ENCODE measurements around the gene KDM4B.

KDM4B gene

GRCh38 chr19:5050905-5051304 lies 82.0 kb downstream of the KDM4B start:
- H3K4me3 ChIP-seq (ENCODE audit: low read depth, low read length) = no peak overlapping the region
- DNase-seq (ENCODE audit: low read depth) = no peak
- no peak for TF ChIP-seq CTCF (conservative IDR thresholded peaks at IDR 0.05; ENCODE audit: low read depth, low read length)

GRCh38 chr19:5051619-5052018 lies 82.7 kb downstream of the KDM4B start:
- no peak for DNase-seq (ENCODE audit: low read depth)
- no peak for TF ChIP-seq CTCF (conservative IDR thresholded peaks at IDR 0.05; ENCODE audit: low read depth, low read length)
- H3K4me3 ChIP-seq (ENCODE audit: low read depth, low read length) = no peak overlapping the region

GRCh38 chr19:5052515-5052914 lies 83.6 kb downstream of the KDM4B start:
- no peak for DNase-seq (ENCODE audit: low read depth)
- peak; percentile 38 for TF ChIP-seq CTCF (conservative IDR thresholded peaks at IDR 0.05; ENCODE audit: low read depth, low read length)
- no peak overlapping the region for H3K4me3 ChIP-seq (ENCODE audit: low read depth, low read length)

GRCh38 chr19:5052945-5053485 lies 84.1 kb downstream of the KDM4B start:
- no peak overlapping the region for H3K4me3 ChIP-seq (ENCODE audit: low read depth, low read length)
- no peak for DNase-seq (ENCODE audit: low read depth)
- no peak for TF ChIP-seq CTCF (conservative IDR thresholded peaks at IDR 0.05; ENCODE audit: low read depth, low read length)

- TF ChIP-seq CTCF (conservative IDR thresholded peaks at IDR 0.05; ENCODE audit: low read depth, low read length) = no peak
- no peak overlapping the region for H3K4me3 ChIP-seq (ENCODE audit: low read depth, low read length)
- DNase-seq (ENCODE audit: low read depth) = no peak
Observed at GRCh38 chr19:5053661-5054060, 84.7 kb downstream of the KDM4B start.

- H3K4me3 ChIP-seq (ENCODE audit: low read depth, low read length) = no peak overlapping the region
Observed at GRCh38 chr19:5054551-5055456, 85.9 kb downstream of the KDM4B start.

More at GRCh38 chr19:5054551-5055456, 85.9 kb downstream of the KDM4B start:
- TF ChIP-seq CTCF (conservative IDR thresholded peaks at IDR 0.05; ENCODE audit: low read depth, low read length) = no peak
- DNase-seq (ENCODE audit: low read depth) = no peak

All from choroid plexus epithelial cell (primary cell).